ENCODE results near the gene FALEC.

GRCh38 chr1:150469291-150469690 is 46.3 kb upstream of the FALEC start:
- TF ChIP-seq CTCF (IDR thresholded peaks at IDR 0.05) (no peak), POLR2A (IDR thresholded peaks at IDR 0.05) (no peak)
